ENCODE measurements around the gene PTTG1IP2.

GRCh38 chr7:90511776-90512175, 42.3 kb downstream of the PTTG1IP2 start:
- no peak for TF ChIP-seq EZH2phosphoT487 (IDR thresholded peaks at IDR 0.05; ENCODE audit: unreplicated experiment)
- TF ChIP-seq POLR2AphosphoS5 (IDR thresholded peaks at IDR 0.05; ENCODE audit: low read depth), result no peak
- TF ChIP-seq, protein P1, sequence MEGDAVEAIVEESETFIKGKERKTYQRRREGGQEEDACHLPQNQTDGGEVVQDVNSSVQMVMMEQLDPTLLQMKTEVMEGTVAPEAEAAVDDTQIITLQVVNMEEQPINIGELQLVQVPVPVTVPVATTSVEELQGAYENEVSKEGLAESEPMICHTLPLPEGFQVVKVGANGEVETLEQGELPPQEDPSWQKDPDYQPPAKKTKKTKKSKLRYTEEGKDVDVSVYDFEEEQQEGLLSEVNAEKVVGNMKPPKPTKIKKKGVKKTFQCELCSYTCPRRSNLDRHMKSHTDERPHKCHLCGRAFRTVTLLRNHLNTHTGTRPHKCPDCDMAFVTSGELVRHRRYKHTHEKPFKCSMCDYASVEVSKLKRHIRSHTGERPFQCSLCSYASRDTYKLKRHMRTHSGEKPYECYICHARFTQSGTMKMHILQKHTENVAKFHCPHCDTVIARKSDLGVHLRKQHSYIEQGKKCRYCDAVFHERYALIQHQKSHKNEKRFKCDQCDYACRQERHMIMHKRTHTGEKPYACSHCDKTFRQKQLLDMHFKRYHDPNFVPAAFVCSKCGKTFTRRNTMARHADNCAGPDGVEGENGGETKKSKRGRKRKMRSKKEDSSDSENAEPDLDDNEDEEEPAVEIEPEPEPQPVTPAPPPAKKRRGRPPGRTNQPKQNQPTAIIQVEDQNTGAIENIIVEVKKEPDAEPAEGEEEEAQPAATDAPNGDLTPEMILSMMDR (conservative IDR thresholded peaks at IDR 0.05; ENCODE audit: low read depth in 2 of 2), result no peak
- no peak for TF ChIP-seq CREB1 (CRISPR knock-in tag; IDR thresholded peaks at IDR 0.05; ENCODE audit: low read depth)
- TF ChIP-seq, protein P2, sequence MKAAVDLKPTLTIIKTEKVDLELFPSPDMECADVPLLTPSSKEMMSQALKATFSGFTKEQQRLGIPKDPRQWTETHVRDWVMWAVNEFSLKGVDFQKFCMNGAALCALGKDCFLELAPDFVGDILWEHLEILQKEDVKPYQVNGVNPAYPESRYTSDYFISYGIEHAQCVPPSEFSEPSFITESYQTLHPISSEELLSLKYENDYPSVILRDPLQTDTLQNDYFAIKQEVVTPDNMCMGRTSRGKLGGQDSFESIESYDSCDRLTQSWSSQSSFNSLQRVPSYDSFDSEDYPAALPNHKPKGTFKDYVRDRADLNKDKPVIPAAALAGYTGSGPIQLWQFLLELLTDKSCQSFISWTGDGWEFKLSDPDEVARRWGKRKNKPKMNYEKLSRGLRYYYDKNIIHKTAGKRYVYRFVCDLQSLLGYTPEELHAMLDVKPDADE (IDR thresholded peaks at IDR 0.05), result no peak
- TF ChIP-seq EZH2 (IDR thresholded peaks at IDR 0.05; ENCODE audit: low read depth, unreplicated experiment), result no peak
- TF ChIP-seq STAT1 (IDR thresholded peaks at IDR 0.05; ENCODE audit: unreplicated experiment), result no peak
- TF ChIP-seq, protein P3, sequence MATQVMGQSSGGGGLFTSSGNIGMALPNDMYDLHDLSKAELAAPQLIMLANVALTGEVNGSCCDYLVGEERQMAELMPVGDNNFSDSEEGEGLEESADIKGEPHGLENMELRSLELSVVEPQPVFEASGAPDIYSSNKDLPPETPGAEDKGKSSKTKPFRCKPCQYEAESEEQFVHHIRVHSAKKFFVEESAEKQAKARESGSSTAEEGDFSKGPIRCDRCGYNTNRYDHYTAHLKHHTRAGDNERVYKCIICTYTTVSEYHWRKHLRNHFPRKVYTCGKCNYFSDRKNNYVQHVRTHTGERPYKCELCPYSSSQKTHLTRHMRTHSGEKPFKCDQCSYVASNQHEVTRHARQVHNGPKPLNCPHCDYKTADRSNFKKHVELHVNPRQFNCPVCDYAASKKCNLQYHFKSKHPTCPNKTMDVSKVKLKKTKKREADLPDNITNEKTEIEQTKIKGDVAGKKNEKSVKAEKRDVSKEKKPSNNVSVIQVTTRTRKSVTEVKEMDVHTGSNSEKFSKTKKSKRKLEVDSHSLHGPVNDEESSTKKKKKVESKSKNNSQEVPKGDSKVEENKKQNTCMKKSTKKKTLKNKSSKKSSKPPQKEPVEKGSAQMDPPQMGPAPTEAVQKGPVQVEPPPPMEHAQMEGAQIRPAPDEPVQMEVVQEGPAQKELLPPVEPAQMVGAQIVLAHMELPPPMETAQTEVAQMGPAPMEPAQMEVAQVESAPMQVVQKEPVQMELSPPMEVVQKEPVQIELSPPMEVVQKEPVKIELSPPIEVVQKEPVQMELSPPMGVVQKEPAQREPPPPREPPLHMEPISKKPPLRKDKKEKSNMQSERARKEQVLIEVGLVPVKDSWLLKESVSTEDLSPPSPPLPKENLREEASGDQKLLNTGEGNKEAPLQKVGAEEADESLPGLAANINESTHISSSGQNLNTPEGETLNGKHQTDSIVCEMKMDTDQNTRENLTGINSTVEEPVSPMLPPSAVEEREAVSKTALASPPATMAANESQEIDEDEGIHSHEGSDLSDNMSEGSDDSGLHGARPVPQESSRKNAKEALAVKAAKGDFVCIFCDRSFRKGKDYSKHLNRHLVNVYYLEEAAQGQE (IDR thresholded peaks at IDR 0.05; ENCODE audit: unreplicated experiment), result no peak
- no peak for TF ChIP-seq NANOG (IDR thresholded peaks at IDR 0.05; ENCODE audit: borderline replicate concordance)
- TF ChIP-seq JUNB (IDR thresholded peaks at IDR 0.05; ENCODE audit: unreplicated experiment), result no peak
- TF ChIP-seq, protein P4, sequence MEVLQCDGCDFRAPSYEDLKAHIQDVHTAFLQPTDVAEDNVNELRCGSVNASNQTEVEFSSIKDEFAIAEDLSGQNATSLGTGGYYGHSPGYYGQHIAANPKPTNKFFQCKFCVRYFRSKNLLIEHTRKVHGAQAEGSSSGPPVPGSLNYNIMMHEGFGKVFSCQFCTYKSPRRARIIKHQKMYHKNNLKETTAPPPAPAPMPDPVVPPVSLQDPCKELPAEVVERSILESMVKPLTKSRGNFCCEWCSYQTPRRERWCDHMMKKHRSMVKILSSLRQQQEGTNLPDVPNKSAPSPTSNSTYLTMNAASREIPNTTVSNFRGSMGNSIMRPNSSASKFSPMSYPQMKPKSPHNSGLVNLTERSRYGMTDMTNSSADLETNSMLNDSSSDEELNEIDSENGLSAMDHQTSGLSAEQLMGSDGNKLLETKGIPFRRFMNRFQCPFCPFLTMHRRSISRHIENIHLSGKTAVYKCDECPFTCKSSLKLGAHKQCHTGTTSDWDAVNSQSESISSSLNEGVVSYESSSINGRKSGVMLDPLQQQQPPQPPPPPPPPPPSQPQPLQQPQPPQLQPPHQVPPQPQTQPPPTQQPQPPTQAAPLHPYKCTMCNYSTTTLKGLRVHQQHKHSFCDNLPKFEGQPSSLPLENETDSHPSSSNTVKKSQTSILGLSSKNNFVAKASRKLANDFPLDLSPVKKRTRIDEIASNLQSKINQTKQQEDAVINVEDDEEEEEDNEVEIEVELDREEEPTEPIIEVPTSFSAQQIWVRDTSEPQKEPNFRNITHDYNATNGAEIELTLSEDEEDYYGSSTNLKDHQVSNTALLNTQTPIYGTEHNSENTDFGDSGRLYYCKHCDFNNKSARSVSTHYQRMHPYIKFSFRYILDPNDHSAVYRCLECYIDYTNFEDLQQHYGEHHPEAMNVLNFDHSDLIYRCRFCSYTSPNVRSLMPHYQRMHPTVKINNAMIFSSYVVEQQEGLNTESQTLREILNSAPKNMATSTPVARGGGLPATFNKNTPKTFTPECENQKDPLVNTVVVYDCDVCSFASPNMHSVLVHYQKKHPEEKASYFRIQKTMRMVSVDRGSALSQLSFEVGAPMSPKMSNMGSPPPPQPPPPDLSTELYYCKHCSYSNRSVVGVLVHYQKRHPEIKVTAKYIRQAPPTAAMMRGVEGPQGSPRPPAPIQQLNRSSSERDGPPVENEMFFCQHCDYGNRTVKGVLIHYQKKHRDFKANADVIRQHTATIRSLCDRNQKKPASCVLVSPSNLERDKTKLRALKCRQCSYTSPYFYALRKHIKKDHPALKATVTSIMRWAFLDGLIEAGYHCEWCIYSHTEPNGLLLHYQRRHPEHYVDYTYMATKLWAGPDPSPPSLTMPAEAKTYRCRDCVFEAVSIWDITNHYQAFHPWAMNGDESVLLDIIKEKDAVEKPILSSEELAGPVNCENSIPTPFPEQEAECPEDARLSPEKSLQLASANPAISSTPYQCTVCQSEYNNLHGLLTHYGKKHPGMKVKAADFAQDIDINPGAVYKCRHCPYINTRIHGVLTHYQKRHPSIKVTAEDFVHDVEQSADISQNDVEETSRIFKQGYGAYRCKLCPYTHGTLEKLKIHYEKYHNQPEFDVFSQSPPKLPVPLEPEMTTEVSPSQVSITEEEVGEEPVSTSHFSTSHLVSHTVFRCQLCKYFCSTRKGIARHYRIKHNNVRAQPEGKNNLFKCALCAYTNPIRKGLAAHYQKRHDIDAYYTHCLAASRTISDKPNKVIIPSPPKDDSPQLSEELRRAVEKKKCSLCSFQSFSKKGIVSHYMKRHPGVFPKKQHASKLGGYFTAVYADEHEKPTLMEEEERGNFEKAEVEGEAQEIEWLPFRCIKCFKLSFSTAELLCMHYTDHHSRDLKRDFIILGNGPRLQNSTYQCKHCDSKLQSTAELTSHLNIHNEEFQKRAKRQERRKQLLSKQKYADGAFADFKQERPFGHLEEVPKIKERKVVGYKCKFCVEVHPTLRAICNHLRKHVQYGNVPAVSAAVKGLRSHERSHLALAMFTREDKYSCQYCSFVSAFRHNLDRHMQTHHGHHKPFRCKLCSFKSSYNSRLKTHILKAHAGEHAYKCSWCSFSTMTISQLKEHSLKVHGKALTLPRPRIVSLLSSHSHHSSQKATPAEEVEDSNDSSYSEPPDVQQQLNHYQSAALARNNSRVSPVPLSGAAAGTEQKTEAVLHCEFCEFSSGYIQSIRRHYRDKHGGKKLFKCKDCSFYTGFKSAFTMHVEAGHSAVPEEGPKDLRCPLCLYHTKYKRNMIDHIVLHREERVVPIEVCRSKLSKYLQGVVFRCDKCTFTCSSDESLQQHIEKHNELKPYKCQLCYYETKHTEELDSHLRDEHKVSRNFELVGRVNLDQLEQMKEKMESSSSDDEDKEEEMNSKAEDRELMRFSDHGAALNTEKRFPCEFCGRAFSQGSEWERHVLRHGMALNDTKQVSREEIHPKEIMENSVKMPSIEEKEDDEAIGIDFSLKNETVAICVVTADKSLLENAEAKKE (CRISPR knock-in tag; IDR thresholded peaks at IDR 0.05), result no peak

Data from GM23338 (cell line).